Dermis microvascular lymphatic vessel endothelial cell (primary cell): ENCODE results near the gene ZNF865. TPM values are rescaled to one million over a fixed set of nuclear protein-coding genes. Genes with fewer than 3 reads are reported as not detected.
"Not testable (repeated sequence)": the region's sequence is repeated elsewhere in the genome, so short reads cannot be mapped to it uniquely, and the experiment has no call there.

Experiments
- DNase-seq, 2 donors: peaks; one replicate each; pipeline versions ENCODE4 v3.0.0 to v3.0.0-alpha.2; 2010; ENCODE audit warnings: low read depth in 2 of 2
- total RNA-seq: library from RNA; depleted of rRNA; stranded (reverse); fragments of >200 nt; gene quantifications from 2 replicates; pipeline ENCODE4 v1.2.1, GENCODE V29; 2014

ZNF865 gene
- 0.39 and 1.5 TPM in 2 replicates for total RNA-seq

- DNase-seq = peak; percentile 55 to 88
These were observed at the start of gene ZNF865 for GRCh38 chr19:55605637-55606470. Gene ZNF865, plus strand, starts transcription at chr19:55605647. Its CDS starts 7,972 bp downstream, at chr19:55613619.

GRCh38 chr19:55559684-55560083, 45.8 kb upstream of the ZNF865 start:
- DNase-seq = no peak

- DNase-seq = no peak
These were observed 42.2 kb upstream of the ZNF865 start for GRCh38 chr19:55563261-55563690.

- no peak for DNase-seq
These were observed 38.6 kb upstream of the ZNF865 start for GRCh38 chr19:55566823-55567222.

GRCh38 chr19:55567708-55568328, 37.6 kb upstream of the ZNF865 start:
- no peak for DNase-seq

- DNase-seq = not testable (repeated sequence)
These were observed 36.0 kb upstream of the ZNF865 start for GRCh38 chr19:55569477-55569876.

GRCh38 chr19:55573929-55574328, 31.5 kb upstream of the ZNF865 start:
- DNase-seq = not testable (repeated sequence)

- no peak for DNase-seq
These were observed 28.7 kb upstream of the ZNF865 start for GRCh38 chr19:55576746-55577145.

GRCh38 chr19:55578031-55578760, 27.3 kb upstream of the ZNF865 start:
- no peak for DNase-seq

- no peak for DNase-seq
These were observed 26.4 kb upstream of the ZNF865 start for GRCh38 chr19:55578761-55579747.

GRCh38 chr19:55579766-55580621, 25.5 kb upstream of the ZNF865 start:
- peak in 1 of 2 donors; percentile 9 for DNase-seq

- peak; percentile 78 to 87 for DNase-seq
These were observed 24.8 kb upstream of the ZNF865 start, which contains the start of gene ZNF579 for GRCh38 chr19:55580628-55581144. Gene ZNF579, minus strand, starts transcription at chr19:55580848. Its CDS starts 1,209 bp downstream, at chr19:55579639.

- peak in 1 of 2 donors; percentile 14 for DNase-seq
These were observed 24.2 kb upstream of the ZNF865 start for GRCh38 chr19:55581145-55581822.

- DNase-seq = no peak
These were observed 23.6 kb upstream of the ZNF865 start for GRCh38 chr19:55581823-55582223.

GRCh38 chr19:55582284-55582683, 23.2 kb upstream of the ZNF865 start:
- DNase-seq = not testable (repeated sequence)

- DNase-seq = not testable (repeated sequence)
These were observed 21.6 kb upstream of the ZNF865 start for GRCh38 chr19:55583897-55584296.

GRCh38 chr19:55584871-55585270, 20.6 kb upstream of the ZNF865 start:
- no peak for DNase-seq

- peak in 1 of 2 donors; percentile 58 for DNase-seq
These were observed 19.6 kb upstream of the ZNF865 start for GRCh38 chr19:55585658-55586339.
